IMR-90 (cell line): ENCODE measurements around the gene SMKR1. TPM values are rescaled to one million over a fixed set of nuclear protein-coding genes. Genes with fewer than 3 reads are reported as not detected.

Experiments used
- ATAC-seq: fragments of 200-7000 bp; cut with Tn5 transposase; 2 replicates; pipeline ENCODE4 v1.9.1; 2020; ENCODE audit warnings: low read depth, mild to moderate bottlenecking, moderate library complexity
- BruUV-seq: library from RNA; stranded (reverse); fragments of 400-500 nt; replicated peaks from 2 replicates; lab custom pipeline; 2021; lab: Mats Ljungman, UMichigan
- CTCF ChIA-PET: fragments of 300-600 bp; formaldehyde crosslinking; extraction: SDS; loops from one replicate; lab custom pipeline; 2021; ENCODE audit warnings: antibody characterized with exemption; lab: Yijun Ruan, JAX
- POLR2A ChIA-PET: fragments of 300-600 bp; sonication (Branson Sonifier 250); formaldehyde crosslinking; loops from one replicate; lab custom pipeline; 2022; ENCODE audit warnings: antibody characterized with exemption; ENCODE audit not compliant: unreplicated experiment; lab: Charles Lee
- DNase-seq: peaks from one replicate; pipeline ENCODE4 v3.0.0; 2013
- H2AFZ ChIP-seq: replicated peaks from 2 replicates; pipeline ENCODE3; 2013; ENCODE audit warnings: low read length, mild to moderate bottlenecking; ENCODE audit not compliant: poor library complexity
- H2AK5ac ChIP-seq: 2 replicates; pipeline ENCODE4 v1.6.1; 2013; ENCODE audit warnings: low read depth, low read length, inconsistent platforms
- H2AK9ac ChIP-seq: replicated peaks from 2 replicates; pipeline ENCODE3; 2013; ENCODE audit warnings: mild to moderate bottlenecking, low read depth, low read length, moderate library complexity; ENCODE audit not compliant: poor library complexity
- H2BK120ac ChIP-seq: 2 replicates; pipeline ENCODE4 v1.6.1; 2013; ENCODE audit warnings: low read depth, low read length, inconsistent platforms
- H2BK15ac ChIP-seq: 3 replicates; pipeline ENCODE4 v1.6.1; 2013; ENCODE audit warnings: low read depth, low read length, inconsistent platforms
- H2BK20ac ChIP-seq: 2 replicates; pipeline ENCODE4 v1.6.1; 2013; ENCODE audit warnings: low read depth, mild to moderate bottlenecking, inconsistent platforms, low read length, moderate library complexity
- H2BK5ac ChIP-seq: 2 replicates; pipeline ENCODE4 v1.6.1; 2013; ENCODE audit warnings: mild to moderate bottlenecking, low read depth, low read length, inconsistent platforms; ENCODE audit not compliant: poor library complexity, severe bottlenecking
- H3K14ac ChIP-seq: replicated peaks from 2 replicates; pipeline ENCODE4 v1.6.1; 2013; ENCODE audit warnings: low read depth, low read length, inconsistent platforms
- H3K18ac ChIP-seq: 2 replicates; pipeline ENCODE4 v1.6.1; 2013; ENCODE audit warnings: low read depth, low read length, control low read depth
- H3K23ac ChIP-seq: 2 replicates; pipeline ENCODE4 v1.6.1; 2013; ENCODE audit warnings: low read depth, low read length, inconsistent platforms
- H3K27ac ChIP-seq: 2 replicates; pipeline ENCODE4 v1.5.1; 2013; ENCODE audit warnings: mild to moderate bottlenecking, control low read depth, low read length; ENCODE audit not compliant: insufficient read depth
- H3K27me3 ChIP-seq: 2 replicates; pipeline ENCODE4 v1.6.1; 2013; ENCODE audit warnings: low read length; ENCODE audit not compliant: control insufficient read depth, insufficient read depth
- H3K36me3 ChIP-seq: 2 replicates; pipeline ENCODE4 v1.6.1; 2013; ENCODE audit warnings: low read length, mixed read lengths; ENCODE audit not compliant: control insufficient read depth, insufficient read depth
- H3K4ac ChIP-seq: 2 replicates; pipeline ENCODE4 v1.6.1; 2013; ENCODE audit warnings: low read depth, low read length, inconsistent platforms
- H3K4me1 ChIP-seq: 2 replicates; pipeline ENCODE4 v1.6.1; 2013; ENCODE audit warnings: low read length, mixed read lengths; ENCODE audit not compliant: control insufficient read depth, insufficient read depth
- H3K4me2 ChIP-seq: 2 replicates; pipeline ENCODE4 v1.6.1; 2013; ENCODE audit warnings: low read depth, mild to moderate bottlenecking, control low read depth, low read length, moderate library complexity
- H3K4me3 ChIP-seq: 2 replicates; pipeline ENCODE4 v1.5.1; 2013; ENCODE audit warnings: low read depth, mild to moderate bottlenecking, control low read depth, low read length, moderate library complexity; ENCODE audit not compliant: insufficient read depth
- H3K56ac ChIP-seq: 2 replicates; pipeline ENCODE4 v1.6.1; 2013; ENCODE audit warnings: low read length, inconsistent platforms; ENCODE audit not compliant: insufficient read depth; ENCODE audit errors: extremely low read depth
- H3K79me1 ChIP-seq, 2 experiments: 2 replicates each; pipeline ENCODE4 v1.6.1; 2013; ENCODE audit warnings: low read length in 2 of 2, inconsistent platforms in 1 of 2, low read depth in 1 of 2
- H3K9ac ChIP-seq: 2 replicates; pipeline ENCODE4 v1.6.1; 2013; ENCODE audit warnings: low read depth, low read length, control low read depth
- H3K9me1 ChIP-seq: 2 replicates; pipeline ENCODE4 v1.6.1; 2013; ENCODE audit warnings: low read length, inconsistent platforms; ENCODE audit not compliant: insufficient read depth
- H3K9me3 ChIP-seq: 2 replicates; pipeline ENCODE4 v1.6.1; 2013; ENCODE audit warnings: low read length; ENCODE audit not compliant: control insufficient read depth, insufficient read depth
- H4K20me1 ChIP-seq: 2 replicates; pipeline ENCODE4 v1.6.1; 2013; ENCODE audit warnings: low read length, inconsistent platforms; ENCODE audit not compliant: insufficient read depth
- H4K5ac ChIP-seq: 2 replicates; pipeline ENCODE4 v1.6.1; 2013; ENCODE audit warnings: mild to moderate bottlenecking, low read depth, low read length, control low read depth
- H4K8ac ChIP-seq, 2 experiments: 2 replicates each; pipeline ENCODE4 v1.6.1; 2013; ENCODE audit warnings: low read depth in 2 of 2, low read length in 2 of 2, control low read depth in 1 of 2, inconsistent platforms in 1 of 2
- H4K91ac ChIP-seq: 2 replicates; pipeline ENCODE4 v1.6.1; 2013; ENCODE audit warnings: low read depth, low read length, inconsistent platforms; ENCODE audit not compliant: insufficient read depth
- BHLHE40 ChIP-seq: fragments of 150-350 bp; IDR thresholded peaks from 2 replicates; pipeline ENCODE4 v1.6.1; 2016; ENCODE audit warnings: mild to moderate bottlenecking, low read depth, low read length
- CEBPB ChIP-seq: IDR thresholded peaks from 2 replicates; pipeline ENCODE4 v1.6.1; 2012; ENCODE audit warnings: low read depth, low read length, improper control_type of control experiment
- CHD1 ChIP-seq: IDR thresholded peaks from 2 replicates; pipeline ENCODE4 v1.6.1; 2012; ENCODE audit warnings: low read depth, low read length, improper control_type of control experiment
- CTCF ChIP-seq: conservative IDR thresholded peaks from 2 replicates; pipeline ENCODE4 v1.5.1; 2012; ENCODE audit warnings: mild to moderate bottlenecking, low read depth, low read length, improper control_type of control experiment
- ELK1 ChIP-seq: fragments of 150-350 bp; IDR thresholded peaks from 2 replicates; pipeline ENCODE4 v1.6.1; 2016; ENCODE audit warnings: low read depth, mild to moderate bottlenecking, low read length, moderate library complexity, borderline replicate concordance
- FOS ChIP-seq: fragments of 150-350 bp; IDR thresholded peaks from 2 replicates; pipeline ENCODE4 v1.6.1; 2016; ENCODE audit warnings: low read depth, low read length
- MAFK ChIP-seq: IDR thresholded peaks from 2 replicates; pipeline ENCODE4 v1.6.1; 2012; ENCODE audit warnings: low read depth, low read length, improper control_type of control experiment
- MAZ ChIP-seq: IDR thresholded peaks from 2 replicates; pipeline ENCODE4 v1.6.1; 2012; ENCODE audit warnings: low read depth, mild to moderate bottlenecking, low read length, improper control_type of control experiment, moderate library complexity, borderline replicate concordance
- MXI1 ChIP-seq: IDR thresholded peaks from 2 replicates; pipeline ENCODE4 v1.6.1; 2012; ENCODE audit warnings: low read depth, mild to moderate bottlenecking, low read length, moderate library complexity, borderline replicate concordance
- NFE2L2 ChIP-seq: fragments of 150-350 bp; IDR thresholded peaks from 2 replicates; pipeline ENCODE4 v1.6.1; 2016; ENCODE audit warnings: low read depth, mild to moderate bottlenecking, low read length
- POLR2A ChIP-seq: IDR thresholded peaks from 2 replicates; pipeline ENCODE4 v1.6.1; 2012; ENCODE audit warnings: mild to moderate bottlenecking, low read depth, low read length
- RAD21 ChIP-seq: IDR thresholded peaks from 2 replicates; pipeline ENCODE4 v1.6.1; 2012; ENCODE audit warnings: low read length, improper control_type of control experiment
- RFX5 ChIP-seq: IDR thresholded peaks from 2 replicates; pipeline ENCODE4 v1.8.0; 2012; ENCODE audit warnings: low read depth, mild to moderate bottlenecking, low read length, moderate library complexity
- SMC3 ChIP-seq: fragments of 150-350 bp; IDR thresholded peaks from 2 replicates; pipeline ENCODE4 v1.6.1; 2016; ENCODE audit warnings: low read depth, mild to moderate bottlenecking, antibody characterized with exemption, low read length, moderate library complexity
- USF2 ChIP-seq: fragments of 150-350 bp; IDR thresholded peaks from 2 replicates; pipeline ENCODE4 v1.6.1; 2017; ENCODE audit warnings: mild to moderate bottlenecking, antibody characterized with exemption, low read length, low read depth
- WGBS, 2 experiments: methylation state at CpG; one replicate each; pipeline versions ENCODE4 v1.1.5 to v1.1.7; 2013; ENCODE audit warnings: missing lambda C conversion rate in 2 of 2; ENCODE audit not compliant: insufficient read length in 1 of 2; ENCODE audit errors: extremely low coverage in 2 of 2; 5-methylcytosine and 5-hydroxymethylcytosine counted together
- dilution Hi-C: fragments of 300-500 bp; cut with HindIII; formaldehyde crosslinking; loops from one replicate; pipeline ENCODE4 v1.14.3; 2018; ENCODE audit warnings: low sequenced_read_pairs; ENCODE audit not compliant: unreplicated experiment
- in situ Hi-C: fragments of 300-500 bp; cut with MboI; formaldehyde crosslinking; loops from 3 replicates; pipeline ENCODE4 v1.14.3; 2019; ENCODE audit warnings: low sequenced_read_pairs, inconsistent platforms, mixed read lengths
- intact Hi-C: fragments of 100-400 bp; cut with micrococcal nuclease; formaldehyde crosslinking; loops from 2 replicates; pipeline ENCODE4 v1.10.0; 2022
- polyA plus RNA-seq, 3 experiments: library from polyadenylated mRNA; depleted of rRNA; stranded (reverse); fragments of >200 nt; gene quantifications; 2 replicates each; pipeline ENCODE4 v1.2.3, GENCODE V29; 2012; ENCODE audit warnings: low replicate concordance in 1 of 3
- total RNA-seq: library from RNA; depleted of rRNA; stranded (reverse); fragments of >200 nt; gene quantifications from 2 replicates; pipeline ENCODE4 v1.2.3, GENCODE V29; 2012

Gene SMKR1
- total and polyA plus RNA-seq, 2 of the 4 experiments (the other 2 are of a cell fraction), result 0.26 TPM; not detected in 1

- no peak for TF ChIP-seq RFX5
- no peak for TF ChIP-seq CHD1
- TF ChIP-seq NFE2L2, result no peak
Observed at GRCh38 chr7:129512192-129512591, 9.9 kb downstream of the SMKR1 start (continued).

- Histone ChIP-seq H2BK20ac (no peak overlapping the region), H2BK5ac (no peak overlapping the region), H3K36me3 (no peaks in the 10 kb centered on the region), H2AFZ (no peak overlapping the region), H3K4me3 (no peak overlapping the region), H3K9me1 (no peaks in the 10 kb centered on the region), H4K5ac (no peak overlapping the region), H3K4ac (no peak overlapping the region), H2BK120ac (no peak overlapping the region), H2AK5ac (no peak overlapping the region), H4K20me1 (no peaks in the 10 kb centered on the region), H3K14ac (no peak overlapping the region), H4K8ac (no peak overlapping the region), H3K79me1 (no peaks in the 10 kb centered on the region), H3K23ac (no peak overlapping the region), H3K9me3 (no peaks in the 10 kb centered on the region), H2BK15ac (no peak overlapping the region), H3K4me2 (no peak overlapping the region), H3K4me1 (no peaks in the 10 kb centered on the region), H2AK9ac (no peak overlapping the region), H4K91ac (no peak overlapping the region), H3K18ac (no peak overlapping the region), H3K27ac (no peak overlapping the region), H3K56ac (no peak overlapping the region), H3K27me3 (peaks cover 29% of the 10 kb centered on the region), H3K9ac (no peak overlapping the region)
- no peak for DNase-seq
- dilution Hi-C loops, result no loop called here
- no peak for ATAC-seq
- in situ Hi-C loops, result no loop called here
- BruUV-seq, result no TSS peak
- ChIA-PET POLR2A (no interaction called here), CTCF (no interaction called here)
- intact Hi-C loops, result loop anchor here (5.0 kb wide), 1 partner anchor 39 kb away; no protein-coding TSS in a partner anchor
- WGBS, 2 experiments, result 60% methylated on average over 2 of the region's 10 CpGs; no CpG with 5 or more reads in 1 of the 2 experiments
- no peak for TF ChIP-seq CTCF
- no peak for TF ChIP-seq FOS
- TF ChIP-seq USF2, result no peak
- no peak for TF ChIP-seq RAD21
- no peak for TF ChIP-seq CHD1
- TF ChIP-seq BHLHE40, result no peak
- no peak for TF ChIP-seq SMC3
- no peak for TF ChIP-seq NFE2L2
- TF ChIP-seq MAFK, result no peak
- no peak for TF ChIP-seq ELK1
- TF ChIP-seq MXI1, result no peak
- no peak for TF ChIP-seq RFX5
- no peak for TF ChIP-seq POLR2A
- TF ChIP-seq MAZ, result no peak
- no peak for TF ChIP-seq CEBPB
Observed at GRCh38 chr7:129513546-129513945, 11.2 kb downstream of the SMKR1 start.
